ENCODE measurements around the gene IGLL5.

IGLL5 gene

GRCh38 chr22:22883090-22883727 lies 4.4 kb upstream of the IGLL5 start (continued):
- TF ChIP-seq ZNF664 (tag by site-specific recombination; IDR thresholded peaks at IDR 0.05) (no peak), ZNF302 (tag by site-specific recombination; IDR thresholded peaks at IDR 0.05; ENCODE audit: low read depth) (no peak), ZNF37A (tag by site-specific recombination; IDR thresholded peaks at IDR 0.05) (no peak), ZNF394 (tag by site-specific recombination; IDR thresholded peaks at IDR 0.05; ENCODE audit: borderline replicate concordance) (no peak), SALL2 (tag by site-specific recombination; IDR thresholded peaks at IDR 0.05; ENCODE audit: borderline replicate concordance) (no peak), FEZF1 (tag by site-specific recombination; IDR thresholded peaks at IDR 0.05) (no peak), GLI2 (tag by site-specific recombination; IDR thresholded peaks at IDR 0.05; ENCODE audit: borderline replicate concordance, low read depth) (no peak), PBX3 (CRISPR knock-in tag; IDR thresholded peaks at IDR 0.05) (no peak), ZNF112 (tag by site-specific recombination; IDR thresholded peaks at IDR 0.05) (no peak), ZNF518A (tag by site-specific recombination; conservative IDR thresholded peaks at IDR 0.05; ENCODE audit: low read depth) (no peak)

- ChIA-PET POLR2A (interaction anchor here (0.6 to 1.0 kb wide), 3 partner anchors 114 to 1672 kb away, joined by 3 to 4 read pairs (median 3); partner anchors contain the start of gene SNRPD3), CTCF (interaction anchor here (0.6 to 8.3 kb wide), 65 partner anchors 8 to 689 kb away, joined by 3 to 107 read pairs (median 6); no protein-coding TSS in a partner anchor)
- no peaks in the 10 kb centered on the region for H3K4me1 ChIP-seq (ENCODE audit: control insufficient read depth, insufficient read depth, low read length)
These were observed 3.4 kb upstream of the IGLL5 start for GRCh38 chr22:22884010-22884887.

More at GRCh38 chr22:22884010-22884887, 3.4 kb upstream of the IGLL5 start:
- H3K27ac ChIP-seq (ENCODE audit: extremely low read depth, low read depth, low read length): no peak overlapping the region
- no peak overlapping the region for H3K4me3 ChIP-seq (ENCODE audit: low read depth, low read length)
- TF ChIP-seq SP3 (tag by site-specific recombination; IDR thresholded peaks at IDR 0.05) (0 out of 2 replicates have a peak, but pooled peaks have one; percentile 24), CTCF (tag by site-specific recombination; IDR thresholded peaks at IDR 0.05) (peak; percentile 48), ZNF654 (tag by site-specific recombination; IDR thresholded peaks at IDR 0.05; ENCODE audit: low read depth) (peak; percentile 99), ZNF223 (tag by site-specific recombination; IDR thresholded peaks at IDR 0.05) (no peak), PRDM4 (tag by site-specific recombination; IDR thresholded peaks at IDR 0.05) (no peak), KLF8 (tag by site-specific recombination; IDR thresholded peaks at IDR 0.05) (0 out of 2 replicates have a peak, but pooled peaks have one; percentile 15), ZNF423 (tag by site-specific recombination; IDR thresholded peaks at IDR 0.05) (no peak)
- H3K9me3 ChIP-seq (ENCODE audit: control insufficient read depth, insufficient read depth, low read depth, low read length): no peaks in the 10 kb centered on the region
- no peaks in the 10 kb centered on the region for H3K36me3 ChIP-seq (ENCODE audit: control insufficient read depth in 2 of 2, insufficient read depth in 1 of 2, low read length in 2 of 2)
